SK-N-SH (cell line): ENCODE data around the gene CDC73. TPM values are rescaled to one million over a fixed set of nuclear protein-coding genes. Genes with fewer than 3 reads are reported as not detected.

Experiments
- CTCF ChIA-PET: fragments of 300-600, 350-600 bp; formaldehyde crosslinking; extraction: SDS; loops from one replicate; lab custom pipeline; 2021; lab: Yijun Ruan, JAX
- POLR2A ChIA-PET: fragments of 350-600 bp; sonication (Branson Sonifier 250); formaldehyde crosslinking; extraction: SDS; loops from one replicate; lab custom pipeline; 2020; ENCODE audit warnings: antibody characterized with exemption, inconsistent platforms; lab: Yijun Ruan, JAX
- DNase-seq: peaks from one replicate; pipeline ENCODE4 v3.0.0; 2012
- H2AFZ ChIP-seq: fragments of 200-600 bp; sonication (generic); 2 replicates; pipeline ENCODE4 v1.8.1; 2016; ENCODE audit warnings: antibody characterized with exemption, mild to moderate bottlenecking, low read depth
- H3F3A ChIP-seq: fragments of 200-600 bp; sonication (generic); replicated peaks from 2 replicates; pipeline ENCODE3; 2016; ENCODE audit warnings: antibody characterized with exemption, mild to moderate bottlenecking; ENCODE audit not compliant: insufficient read depth
- H3K27ac ChIP-seq, 2 experiments: fragments of 200-500 bp in 1 of 2; fragments of 200-600 bp in 1 of 2; sonication (Bioruptor generic) in 1 of 2; sonication (generic), shearing (Covaris generic) in 1 of 2; 2 replicates each; pipeline versions ENCODE4 v1.5.1 to v1.6.1; 2014 to 2016; ENCODE audit warnings: low read depth in 2 of 2, inconsistent platforms in 1 of 2, low read length in 1 of 2, mild to moderate bottlenecking in 1 of 2, mixed read lengths in 1 of 2
- H3K27me3 ChIP-seq: fragments of 200-600 bp; sonication (generic), shearing (Covaris generic); 2 replicates; pipeline ENCODE4 v1.6.1; 2016; ENCODE audit warnings: mixed run types; ENCODE audit not compliant: insufficient read depth
- H3K36me3 ChIP-seq, 2 experiments: fragments of 200-500 bp in 1 of 2; fragments of 200-600 bp in 1 of 2; sonication (Bioruptor generic) in 1 of 2; sonication (generic) in 1 of 2; replicated peaks in 1 of 2; 2 replicates each; pipeline versions ENCODE3 to v1.5.1; 2014 to 2016; ENCODE audit warnings: low read length in 1 of 2, mild to moderate bottlenecking in 1 of 2; ENCODE audit not compliant: insufficient read depth in 2 of 2, control insufficient read depth in 1 of 2
- H3K4me1 ChIP-seq, 2 experiments: fragments of 200-500 bp in 1 of 2; fragments of 200-600 bp in 1 of 2; sonication (Bioruptor generic) in 1 of 2; sonication (generic), shearing (Covaris generic) in 1 of 2; 2 replicates each; pipeline versions ENCODE4 v1.5.1 to v1.6.1; 2014 to 2016; ENCODE audit warnings: low read depth in 1 of 2, low read length in 1 of 2, mixed run types in 1 of 2; ENCODE audit not compliant: insufficient read depth in 2 of 2, control insufficient read depth in 1 of 2
- H3K4me2 ChIP-seq: fragments of 200-600 bp; sonication (generic), shearing (Covaris generic); 2 replicates; pipeline ENCODE4 v1.6.1; 2017; ENCODE audit warnings: mixed run types
- H3K4me3 ChIP-seq, 2 experiments: fragments of 200-500 bp in 1 of 2; fragments of 200-600 bp in 1 of 2; sonication (Bioruptor generic) in 1 of 2; sonication (generic), shearing (Covaris generic) in 1 of 2; 2 replicates each; pipeline versions ENCODE4 v1.5.1 to v1.8.1; 2014 to 2016; ENCODE audit warnings: low read depth in 2 of 2, inconsistent platforms in 1 of 2, low read length in 1 of 2, mild to moderate bottlenecking in 1 of 2, mixed read lengths in 1 of 2, moderate library complexity in 1 of 2
- H3K79me2 ChIP-seq: fragments of 200-600 bp; sonication (generic); 2 replicates; pipeline ENCODE4 v1.8.1; 2017; ENCODE audit warnings: mild to moderate bottlenecking; ENCODE audit not compliant: insufficient read depth
- H3K9ac ChIP-seq: fragments of 200-600 bp; sonication (generic); 2 replicates; pipeline ENCODE4 v1.6.1; 2017; ENCODE audit warnings: mixed run types
- H3K9me2 ChIP-seq: fragments of 200-600 bp; sonication (generic); 2 replicates; pipeline ENCODE4 v1.6.1; 2017; ENCODE audit warnings: mixed run types
- H3K9me3 ChIP-seq: fragments of 200-600 bp; sonication (generic); 2 replicates; pipeline ENCODE4 v1.6.1; 2017; ENCODE audit warnings: mixed run types, mild to moderate bottlenecking, moderate library complexity
- H4K20me1 ChIP-seq: fragments of 200-600 bp; sonication (generic); 2 replicates; pipeline ENCODE4 v1.6.1; 2017; ENCODE audit warnings: mild to moderate bottlenecking, mixed run types; ENCODE audit not compliant: insufficient read depth
- ELF1 ChIP-seq: IDR thresholded peaks from 2 replicates; pipeline ENCODE4 v1.4.0; 2012
- EP300 ChIP-seq, 2 experiments: IDR thresholded peaks; 2 replicates each; pipeline versions ENCODE4 v1.4.0 to v1.6.1; 2012; ENCODE audit warnings: borderline replicate concordance in 1 of 2, low read depth in 1 of 2, low read length in 1 of 2
- EZH2phosphoT487 ChIP-seq: fragments of 200-600 bp; sonication (generic); IDR thresholded peaks from 2 replicates; pipeline ENCODE4 v1.6.1; 2017; ENCODE audit warnings: low read depth, mixed run types, mild to moderate bottlenecking, antibody characterized with exemption, moderate library complexity, borderline replicate concordance
- FOSL2 ChIP-seq: IDR thresholded peaks from 2 replicates; pipeline ENCODE4 v1.4.0; 2012; ENCODE audit warnings: low read depth, mild to moderate bottlenecking, moderate library complexity, borderline replicate concordance
- FOXJ3 ChIP-seq: sonication (generic); formaldehyde crosslinking; IDR thresholded peaks from 2 replicates; pipeline ENCODE4 v1.5.1; 2020; ENCODE audit warnings: mild to moderate bottlenecking, missing genetic modification reagents
- FOXM1 ChIP-seq: IDR thresholded peaks from 2 replicates; pipeline ENCODE4 v1.4.0; 2012; ENCODE audit warnings: low read depth, mild to moderate bottlenecking
- MXI1 ChIP-seq: IDR thresholded peaks from 2 replicates; pipeline ENCODE4 v1.6.1; 2012; ENCODE audit warnings: mild to moderate bottlenecking, low read depth, low read length, improper control_type of control experiment
- NRF1 ChIP-seq: IDR thresholded peaks from 2 replicates; pipeline ENCODE4 v1.6.1; 2012; ENCODE audit warnings: low read depth, mild to moderate bottlenecking, low read length
- PBX3 ChIP-seq: IDR thresholded peaks from 2 replicates; pipeline ENCODE4; 2012
- POLR2AphosphoS5 ChIP-seq: IDR thresholded peaks from 2 replicates; pipeline ENCODE4 v1.6.1; 2012; ENCODE audit warnings: low read depth, low read length
- RAD21 ChIP-seq: IDR thresholded peaks from 2 replicates; pipeline ENCODE4 v1.6.1; 2012; ENCODE audit warnings: mild to moderate bottlenecking, low read length
- REST ChIP-seq: IDR thresholded peaks from 2 replicates; pipeline ENCODE4 v1.6.1; 2012; ENCODE audit warnings: mild to moderate bottlenecking, low read depth, low read length, moderate library complexity
- SIN3A ChIP-seq: IDR thresholded peaks from 2 replicates; pipeline ENCODE4 v1.6.1; 2012; ENCODE audit warnings: low read depth, mild to moderate bottlenecking, low read length, moderate library complexity, borderline replicate concordance
- TEAD4 ChIP-seq: IDR thresholded peaks from 2 replicates; pipeline ENCODE4 v1.4.0; 2012; ENCODE audit warnings: mild to moderate bottlenecking, borderline replicate concordance; ENCODE audit not compliant: insufficient read depth
- WGBS: methylation state at CpG from one replicate; pipeline ENCODE4 v1.1.6; 2017; ENCODE audit warnings: low lambda C conversion rate; 5-methylcytosine and 5-hydroxymethylcytosine counted together
- polyA plus RNA-seq, 3 experiments: library from polyadenylated mRNA; depleted of rRNA; stranded (reverse); fragments of >200 nt; gene quantifications; 2 replicates each; pipeline ENCODE4 v1.2.3, GENCODE V29; 2012
- TF ChIP-seq, protein P1 (sequence below): fragments of 150-350 bp; IDR thresholded peaks from 2 replicates; pipeline ENCODE4 v1.6.1; 2016; ENCODE audit warnings: mild to moderate bottlenecking, low read depth, low read length

The CDC73 gene
- polyA plus RNA-seq, 1 of the 3 experiments (the other 2 are of a cell fraction), result 13.4 TPM

- ChIA-PET POLR2A (no interaction called here), CTCF (no interaction called here)
- Histone ChIP-seq H3K27ac (no peak overlapping the region), H3K36me3 (peaks cover 18 to 20% of the 10 kb centered on the region in 2 experiments), H3K4me2 (no peak overlapping the region), H4K20me1 (no peaks in the 10 kb centered on the region), H3K27me3 (no peaks in the 10 kb centered on the region), H3K9me3 (no peaks in the 10 kb centered on the region), H2AFZ (no peak overlapping the region), H3K9ac (no peak overlapping the region), H3K4me1 (no peaks in the 10 kb centered on the region; a peak in 1 of 4 replicates), H3F3A (no peaks in the 10 kb centered on the region), H3K79me2 (peaks cover 33% of the 10 kb centered on the region; the same call in 1 of the 2 replicates), H3K4me3 (no peak overlapping the region), H3K9me2 (no peaks in the 10 kb centered on the region)
- no peak for DNase-seq
- no peak for TF ChIP-seq PBX3
- no peak for TF ChIP-seq EZH2phosphoT487
- TF ChIP-seq FOSL2, result no peak
- no peak for TF ChIP-seq SIN3A
- TF ChIP-seq ELF1, result no peak
- TF ChIP-seq NRF1, result no peak
- TF ChIP-seq RAD21, result no peak
- no peak for TF ChIP-seq TEAD4
- TF ChIP-seq EP300 (IDR thresholded peaks at IDR 0.05; ENCODE audit: borderline replicate concordance in 1 of 2, low read depth in 1 of 2, low read length in 1 of 2), result no peak
- no peak for TF ChIP-seq FOXJ3 (CRISPR knock-in tag)
- TF ChIP-seq FOXM1, result no peak
- TF ChIP-seq POLR2AphosphoS5, result no peak
- TF ChIP-seq, protein P1, sequence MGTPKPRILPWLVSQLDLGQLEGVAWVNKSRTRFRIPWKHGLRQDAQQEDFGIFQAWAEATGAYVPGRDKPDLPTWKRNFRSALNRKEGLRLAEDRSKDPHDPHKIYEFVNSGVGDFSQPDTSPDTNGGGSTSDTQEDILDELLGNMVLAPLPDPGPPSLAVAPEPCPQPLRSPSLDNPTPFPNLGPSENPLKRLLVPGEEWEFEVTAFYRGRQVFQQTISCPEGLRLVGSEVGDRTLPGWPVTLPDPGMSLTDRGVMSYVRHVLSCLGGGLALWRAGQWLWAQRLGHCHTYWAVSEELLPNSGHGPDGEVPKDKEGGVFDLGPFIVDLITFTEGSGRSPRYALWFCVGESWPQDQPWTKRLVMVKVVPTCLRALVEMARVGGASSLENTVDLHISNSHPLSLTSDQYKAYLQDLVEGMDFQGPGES, result no peak
- TF ChIP-seq REST, result no peak
- TF ChIP-seq MXI1, result no peak
- 96% methylated on average over 2 of the region's 2 CpGs for WGBS
These were observed 79.2 kb downstream of the CDC73 start for GRCh38 chr1:193201021-193201420.
